GM12874 (cell line): ENCODE data around the gene ADAMTSL1.

Experiments
- CTCF ChIP-seq: IDR thresholded peaks from 2 replicates; pipeline ENCODE4 v1.5.1; 2011; ENCODE audit warnings: low read depth, mild to moderate bottlenecking, control low read depth, low read length, moderate library complexity; ENCODE audit not compliant: insufficient read depth

Gene ADAMTSL1

DNA sequence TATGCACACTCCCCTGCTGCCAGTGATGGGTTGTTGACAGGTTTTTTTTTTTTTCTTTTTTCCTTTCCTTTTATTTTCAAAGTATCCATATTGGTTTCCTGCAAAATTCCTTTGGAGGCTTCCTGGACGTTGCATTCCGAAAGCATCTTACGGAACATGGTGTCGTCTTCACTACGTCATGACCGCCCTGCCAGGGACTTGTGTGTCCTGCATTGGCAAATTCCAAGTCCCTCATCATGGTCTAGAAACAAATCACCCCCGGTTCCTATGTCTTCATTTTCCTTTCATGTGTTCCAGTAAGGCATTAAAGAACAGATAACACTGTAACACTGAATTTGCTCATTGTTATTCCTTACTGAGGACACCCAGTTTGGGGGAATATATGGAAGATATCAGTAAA lies 35.0 kb upstream of the ADAMTSL1 start:
- TF ChIP-seq CTCF: no peak

GRCh38 chr9:18441261-18441660 lies 32.7 kb upstream of the ADAMTSL1 start:
- no peak for TF ChIP-seq CTCF

- peak; percentile 84 for TF ChIP-seq CTCF
Measured at GRCh38 chr9:18442629-18443491, 31.1 kb upstream of the ADAMTSL1 start.

DNA sequence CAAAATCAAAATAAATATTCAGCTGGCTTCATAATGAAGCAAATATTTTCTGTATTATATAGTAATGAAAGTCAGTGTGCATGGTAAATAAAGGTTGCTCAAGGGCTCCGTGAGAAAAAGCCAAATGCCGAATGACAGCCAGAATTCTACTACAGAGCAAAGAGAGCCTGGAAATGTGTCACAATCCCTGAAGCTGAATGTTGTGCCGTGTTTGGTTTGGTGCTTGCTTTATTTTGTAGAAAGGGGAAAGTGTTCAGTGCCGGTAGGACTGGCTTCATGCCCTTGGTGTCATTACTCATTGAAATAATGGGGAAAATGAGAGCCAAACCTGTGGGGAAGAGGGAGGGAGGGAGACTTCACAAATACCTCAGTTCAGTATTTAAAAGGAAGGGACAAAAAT lies 26.8 kb upstream of the ADAMTSL1 start:
- no peak for TF ChIP-seq CTCF

- TF ChIP-seq CTCF: no peak
Measured at GRCh38 chr9:18447541-18447940, 26.4 kb upstream of the ADAMTSL1 start.

GRCh38 chr9:18448101-18448500 lies 25.9 kb upstream of the ADAMTSL1 start:
- no peak for TF ChIP-seq CTCF

DNA sequence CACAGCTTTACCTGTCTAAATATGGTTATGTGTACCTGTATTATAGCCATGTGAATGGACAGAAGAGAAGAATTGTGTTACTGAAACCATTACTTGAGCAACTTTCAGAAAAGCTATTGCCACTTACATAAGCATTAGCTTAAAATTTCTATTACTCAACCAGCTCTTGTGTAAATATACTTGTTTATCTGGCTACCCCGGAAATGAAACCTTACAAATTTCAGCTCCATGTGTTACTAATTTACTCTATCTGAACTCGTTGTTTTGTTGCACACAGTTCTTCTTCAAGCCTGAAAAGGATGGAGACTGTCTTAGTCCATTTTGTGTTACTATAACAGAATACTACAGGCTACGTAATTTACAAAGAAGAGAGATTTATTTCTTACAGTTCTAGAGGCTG lies 22.5 kb upstream of the ADAMTSL1 start:
- TF ChIP-seq CTCF: no peak

GRCh38 chr9:18452276-18452675 lies 21.7 kb upstream of the ADAMTSL1 start:
- no peak for TF ChIP-seq CTCF
